Activated CD8-positive, alpha-beta memory T cell treated with anti-CD3 and anti-CD28 coated beads for 24 hours (primary cell): ENCODE data around the gene RTF1.
A peak's percentile ranks its signal among the peaks of the same experiment; 100 is the strongest.
"Not testable (repeated sequence)": the region's sequence is repeated elsewhere in the genome, so short reads cannot be mapped to it uniquely, and the experiment has no call there.

Source experiments
- DNase-seq: peaks from one replicate; pipeline ENCODE4 v3.0.0-alpha.2; 2020

RTF1 gene

GRCh38 chr15:41416742-41417417 is at the start of gene RTF1:
Gene RTF1, plus strand, starts transcription at chr15:41417095. Its CDS starts 21 bp downstream, at chr15:41417116.
- DNase-seq, result peak; percentile 99

- DNase-seq, result no peak
Observed at GRCh38 chr15:41367418-41367817, 49.5 kb upstream of the RTF1 start.

- DNase-seq, result no peak
Observed at GRCh38 chr15:41377978-41378377, 38.9 kb upstream of the RTF1 start.

GRCh38 chr15:41383974-41384749 is 32.7 kb upstream of the RTF1 start:
- not testable (repeated sequence) for DNase-seq

- no peak for DNase-seq
Observed at GRCh38 chr15:41387646-41388045, 29.2 kb upstream of the RTF1 start.

- no peak for DNase-seq
Observed at GRCh38 chr15:41392659-41393058, 24.2 kb upstream of the RTF1 start.

GRCh38 chr15:41394924-41395323 is 22.0 kb upstream of the RTF1 start:
- no peak for DNase-seq

- DNase-seq, result no peak
Observed at GRCh38 chr15:41396111-41396510, 20.8 kb upstream of the RTF1 start.

- DNase-seq, result no peak
Observed at GRCh38 chr15:41401904-41402267, 15.0 kb upstream of the RTF1 start.

- DNase-seq, result no peak
Observed at GRCh38 chr15:41407341-41407740, 9.6 kb upstream of the RTF1 start.

GRCh38 chr15:41408234-41408641 is 8.7 kb upstream of the RTF1 start:
- DNase-seq, result no peak

- DNase-seq, result no peak
Observed at GRCh38 chr15:41411031-41411430, 5.9 kb upstream of the RTF1 start.

GRCh38 chr15:41411441-41411840 is 5.5 kb upstream of the RTF1 start:
- DNase-seq, result no peak

GRCh38 chr15:41416128-41416741 is 660 bp upstream of the RTF1 start:
- peak; percentile 57 for DNase-seq

GRCh38 chr15:41417418-41418195 is 712 bp downstream of the RTF1 start:
- no peak for DNase-seq

GRCh38 chr15:41423979-41424659 is 7.2 kb downstream of the RTF1 start:
- DNase-seq, result no peak

GRCh38 chr15:41424809-41425208 is 7.9 kb downstream of the RTF1 start:
- no peak for DNase-seq

GRCh38 chr15:41425907-41426306 is 9.0 kb downstream of the RTF1 start:
- not testable (repeated sequence) for DNase-seq

- DNase-seq, result no peak
Observed at GRCh38 chr15:41429003-41429890, 12.4 kb downstream of the RTF1 start.

GRCh38 chr15:41435037-41435786 is 18.3 kb downstream of the RTF1 start:
- no peak for DNase-seq

GRCh38 chr15:41437448-41437847 is 20.6 kb downstream of the RTF1 start:
- no peak for DNase-seq
